Upper lobe of left lung (tissue), 4 donors: ENCODE data around the gene TMEM117.

Source experiments
- POLR2A ChIP-seq, 4 donors: fragments of 450-650 bp; IDR thresholded peaks; one replicate each; pipeline ENCODE4 v1.5.1; 2016 to 2017; ENCODE audit warnings: antibody characterized with exemption in 4 of 4, mild to moderate bottlenecking in 2 of 4
- POLR2AphosphoS5 ChIP-seq, 2 donors: sonication (generic); formaldehyde crosslinking; IDR thresholded peaks; one replicate each; pipeline ENCODE4 v1.5.1; 2017; ENCODE audit warnings: antibody characterized with exemption in 2 of 2
- TF ChIP-seq, protein P1 (sequence below), 6 experiments: fragments of 450-650 bp in 4 of 6; fragments of 200-600 bp in 2 of 6; sonication (generic) in 2 of 6; IDR thresholded peaks; one replicate each; pipeline ENCODE4 v1.5.1; 2016 to 2019; ENCODE audit warnings: antibody characterized with exemption in 6 of 6

DNA sequence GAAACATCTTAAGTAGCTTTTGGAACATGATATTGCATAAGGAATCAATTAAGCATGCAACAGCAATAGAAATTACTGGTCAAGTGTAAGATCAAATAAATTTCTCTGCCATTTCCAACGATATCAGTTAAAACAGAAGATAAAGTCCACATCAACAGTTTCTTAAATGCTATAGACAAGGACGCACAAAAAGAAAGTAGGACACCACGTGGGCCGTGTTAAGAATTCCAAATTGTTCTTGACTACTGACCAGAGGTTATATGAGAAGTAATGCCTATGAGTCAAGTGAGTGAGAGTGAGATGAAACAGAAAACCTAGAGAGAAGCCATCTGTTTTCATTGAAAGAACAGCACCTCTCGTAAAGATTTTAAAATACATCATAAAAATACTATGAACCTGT, 318.2 kb downstream of the TMEM117 start:
- TF ChIP-seq POLR2A (IDR thresholded peaks at IDR 0.05), result no peak
- TF ChIP-seq, protein P1, sequence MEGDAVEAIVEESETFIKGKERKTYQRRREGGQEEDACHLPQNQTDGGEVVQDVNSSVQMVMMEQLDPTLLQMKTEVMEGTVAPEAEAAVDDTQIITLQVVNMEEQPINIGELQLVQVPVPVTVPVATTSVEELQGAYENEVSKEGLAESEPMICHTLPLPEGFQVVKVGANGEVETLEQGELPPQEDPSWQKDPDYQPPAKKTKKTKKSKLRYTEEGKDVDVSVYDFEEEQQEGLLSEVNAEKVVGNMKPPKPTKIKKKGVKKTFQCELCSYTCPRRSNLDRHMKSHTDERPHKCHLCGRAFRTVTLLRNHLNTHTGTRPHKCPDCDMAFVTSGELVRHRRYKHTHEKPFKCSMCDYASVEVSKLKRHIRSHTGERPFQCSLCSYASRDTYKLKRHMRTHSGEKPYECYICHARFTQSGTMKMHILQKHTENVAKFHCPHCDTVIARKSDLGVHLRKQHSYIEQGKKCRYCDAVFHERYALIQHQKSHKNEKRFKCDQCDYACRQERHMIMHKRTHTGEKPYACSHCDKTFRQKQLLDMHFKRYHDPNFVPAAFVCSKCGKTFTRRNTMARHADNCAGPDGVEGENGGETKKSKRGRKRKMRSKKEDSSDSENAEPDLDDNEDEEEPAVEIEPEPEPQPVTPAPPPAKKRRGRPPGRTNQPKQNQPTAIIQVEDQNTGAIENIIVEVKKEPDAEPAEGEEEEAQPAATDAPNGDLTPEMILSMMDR (IDR thresholded peaks at IDR 0.05), result no peak
- TF ChIP-seq POLR2AphosphoS5 (IDR thresholded peaks at IDR 0.05), result no peak
